HL-60 (cell line): ENCODE results near the gene INSC.

Experiments
- CTCF ChIP-seq: IDR thresholded peaks from one replicate; pipeline ENCODE4 v1.5.1; 2011; ENCODE audit warnings: low read length, control low read depth, inconsistent platforms; ENCODE audit not compliant: insufficient read depth
- GABPA ChIP-seq: IDR thresholded peaks from 2 replicates; pipeline ENCODE4 v1.6.1; 2012; ENCODE audit warnings: low read depth
- POLR2AphosphoS5 ChIP-seq: IDR thresholded peaks from 2 replicates; pipeline ENCODE4 v1.6.1; 2012; ENCODE audit warnings: low read depth
- REST ChIP-seq: IDR thresholded peaks from 2 replicates; pipeline ENCODE4 v1.6.1; 2012; ENCODE audit warnings: low read depth; ENCODE audit not compliant: insufficient replicate concordance
- SPI1 ChIP-seq: IDR thresholded peaks from 2 replicates; pipeline ENCODE4 v1.6.1; 2012; ENCODE audit warnings: low read depth, mild to moderate bottlenecking, borderline replicate concordance

GRCh38 chr11:15115686-15116085 is 963 bp downstream of the INSC start:
- TF ChIP-seq CTCF: no peak
- TF ChIP-seq REST: no peak
- no peak for TF ChIP-seq POLR2AphosphoS5
- TF ChIP-seq GABPA: no peak
- TF ChIP-seq SPI1: no peak
